Measurements from ENCODE around the gene KIAA1217. TPM values are rescaled to one million over a fixed set of nuclear protein-coding genes. Genes with fewer than 3 reads are reported as not detected.

The KIAA1217 gene
- total and polyA plus RNA-seq, 2 of the 4 experiments (the other 2 are of a cell fraction): 3.4 to 4.4 TPM

- in situ Hi-C loops (cut with MboI; ENCODE audit: low sequenced_read_pairs): no loop called here
- Histone ChIP-seq H2BK5ac (ENCODE audit: low read depth, low read length, poor library complexity, severe bottlenecking) (no peak overlapping the region), H3K4me1 (ENCODE audit: control insufficient read depth, insufficient read depth, low read length) (no peaks in the 10 kb centered on the region), H3K9me1 (ENCODE audit: insufficient read depth, low read length) (no peaks in the 10 kb centered on the region), H2BK20ac (ENCODE audit: low read depth, low read length) (no peak overlapping the region), H4K5ac (ENCODE audit: low read depth, low read length) (no peak overlapping the region), H3K27ac (ENCODE audit: insufficient read depth, low read length) (no peak overlapping the region), H3K27me3 (ENCODE audit: control insufficient read depth, insufficient read depth, low read length) (no peaks in the 10 kb centered on the region), H3K9ac (ENCODE audit: low read depth, low read length) (no peak overlapping the region), H4K91ac (ENCODE audit: insufficient read depth, low read depth, low read length) (no peak overlapping the region), H3K18ac (ENCODE audit: low read depth, low read length) (no peak overlapping the region), H2AK9ac (replicated peaks; ENCODE audit: low read depth, low read length, poor library complexity) (no peak overlapping the region), H4K8ac (ENCODE audit: low read depth in 2 of 2, low read length in 2 of 2) (no peak overlapping the region), H3K14ac (replicated peaks; ENCODE audit: low read depth, low read length) (no peak overlapping the region), H2BK15ac (ENCODE audit: low read depth, low read length) (no peak overlapping the region), H3K56ac (ENCODE audit: extremely low read depth, insufficient read depth, low read length) (no peak overlapping the region), H2AFZ (replicated peaks; ENCODE audit: low read length, poor library complexity) (no peak overlapping the region), H3K23ac (ENCODE audit: low read depth, low read length) (no peak overlapping the region), H3K4me2 (ENCODE audit: low read depth, low read length) (no peak overlapping the region), H3K9me3 (ENCODE audit: control insufficient read depth, insufficient read depth, low read length) (no peaks in the 10 kb centered on the region; the same call in 1 of the 2 replicates), H2AK5ac (ENCODE audit: low read depth, low read length) (no peak overlapping the region), H3K36me3 (ENCODE audit: control insufficient read depth, insufficient read depth, low read length) (no peaks in the 10 kb centered on the region), H3K4me3 (ENCODE audit: insufficient read depth, low read depth, low read length) (no peak overlapping the region), H3K79me1 (ENCODE audit: low read depth in 1 of 2, low read length in 2 of 2) (no peaks in the 10 kb centered on the region), H3K4ac (ENCODE audit: low read depth, low read length) (no peak overlapping the region), H2BK120ac (ENCODE audit: low read depth, low read length) (no peak overlapping the region), H4K20me1 (ENCODE audit: insufficient read depth, low read length) (no peaks in the 10 kb centered on the region)
- DNase-seq (no peak), ATAC-seq (ENCODE audit: low read depth) (no peak)
- ChIA-PET CTCF (no interaction called here), POLR2A (ENCODE audit: unreplicated experiment) (no interaction called here)
- BruUV-seq (replicated peaks): no TSS peak
- intact Hi-C loops (cut with micrococcal nuclease): no loop called here
- no CpG with 5 or more reads among the region's 4 CpGs for WGBS, 2 experiments (ENCODE audit: extremely low coverage in 2 of 2, insufficient read length in 1 of 2)
- TF ChIP-seq CHD1 (IDR thresholded peaks at IDR 0.05; ENCODE audit: low read depth, low read length): no peak
- TF ChIP-seq MXI1 (IDR thresholded peaks at IDR 0.05; ENCODE audit: borderline replicate concordance, low read depth, low read length): no peak
- TF ChIP-seq RFX5 (IDR thresholded peaks at IDR 0.05; ENCODE audit: low read depth, low read length): no peak
- no peak for TF ChIP-seq NFE2L2 (IDR thresholded peaks at IDR 0.05; ENCODE audit: low read depth, low read length)
- no peak for TF ChIP-seq SMC3 (IDR thresholded peaks at IDR 0.05; ENCODE audit: low read depth, low read length)
- TF ChIP-seq USF2 (IDR thresholded peaks at IDR 0.05; ENCODE audit: low read depth, low read length): no peak
- no peak for TF ChIP-seq CTCF (conservative IDR thresholded peaks at IDR 0.05; ENCODE audit: low read depth, low read length)
- TF ChIP-seq RAD21 (IDR thresholded peaks at IDR 0.05; ENCODE audit: low read length): no peak
- TF ChIP-seq BHLHE40 (IDR thresholded peaks at IDR 0.05; ENCODE audit: low read depth, low read length): no peak
- TF ChIP-seq ELK1 (IDR thresholded peaks at IDR 0.05; ENCODE audit: borderline replicate concordance, low read depth, low read length): no peak
- no peak for TF ChIP-seq MAFK (IDR thresholded peaks at IDR 0.05; ENCODE audit: low read depth, low read length)
- no peak for TF ChIP-seq CEBPB (IDR thresholded peaks at IDR 0.05; ENCODE audit: low read depth, low read length)
- no peak for TF ChIP-seq RCOR1 (IDR thresholded peaks at IDR 0.05; ENCODE audit: insufficient replicate concordance, low read length)
- no peak for TF ChIP-seq POLR2A (IDR thresholded peaks at IDR 0.05; ENCODE audit: low read depth, low read length)
- dilution Hi-C loops (cut with HindIII; ENCODE audit: low sequenced_read_pairs, unreplicated experiment): no loop called here
Measured at GRCh38 chr10:24162206-24162985, 46.5 kb upstream of the KIAA1217 start.
